ENCODE data around the gene ELMO2. TPM values are rescaled to one million over a fixed set of nuclear protein-coding genes. Genes with fewer than 3 reads are reported as not detected.

ELMO2 gene
- total RNA-seq, 1 donor from 2014 or later, result 57.8 TPM

GRCh38 chr20:46317685-46318177, 88.7 kb downstream of the ELMO2 start:
- Mint-ChIP-seq H3K4me3 (ENCODE audit: unreplicated experiment) (no peak overlapping the region), H3K9me3 (ENCODE audit: unreplicated experiment) (no peaks in the 10 kb centered on the region), H3K27me3 (ENCODE audit: unreplicated experiment) (peaks cover 76% of the 10 kb centered on the region), H3K4me1 (ENCODE audit: unreplicated experiment) (no peaks in the 10 kb centered on the region), H3K27ac (ENCODE audit: unreplicated experiment) (no peak overlapping the region), H3K36me3 (ENCODE audit: unreplicated experiment) (no peaks in the 10 kb centered on the region)
- TF ChIP-seq CTCF (IDR thresholded peaks at IDR 0.05), result no peak
- no peak for DNase-seq (ENCODE audit: extremely low spot score, unreplicated experiment)

- Mint-ChIP-seq H3K4me1 (ENCODE audit: unreplicated experiment) (no peaks in the 10 kb centered on the region), H3K36me3 (ENCODE audit: unreplicated experiment) (no peaks in the 10 kb centered on the region), H3K9me3 (ENCODE audit: unreplicated experiment) (no peaks in the 10 kb centered on the region), H3K27me3 (ENCODE audit: unreplicated experiment) (peaks cover 71% of the 10 kb centered on the region), H3K27ac (ENCODE audit: unreplicated experiment) (no peak overlapping the region), H3K4me3 (ENCODE audit: unreplicated experiment) (no peak overlapping the region)
- no peak for DNase-seq (ENCODE audit: extremely low spot score, unreplicated experiment)
- TF ChIP-seq CTCF (IDR thresholded peaks at IDR 0.05), result no peak
Observed at GRCh38 chr20:46316984-46317684, 89.3 kb downstream of the ELMO2 start.

Other genes starting within 250 kb of the ELMO2 start
- gene CDH22, start 98.1 kb downstream of the ELMO2 start, total RNA-seq, result not detected in 2 replicates
- 3.7 and 4.7 TPM in 2 replicates for gene ZNF334, start 106.9 kb upstream of the ELMO2 start, total RNA-seq
- not detected in 2 replicates for gene OCSTAMP, start 144.0 kb upstream of the ELMO2 start, total RNA-seq
- gene SLC13A3, start 244.8 kb upstream of the ELMO2 start, total RNA-seq, result 1.8 and 2.1 TPM in 2 replicates

All from osteocyte (in vitro differentiated cells).